HEK293 (cell line): Measurements from ENCODE around the gene PCMT1.

Experiments used
- CTCF ChIA-PET: fragments of 350-600 bp; formaldehyde crosslinking; extraction: SDS; loops from one replicate; lab custom pipeline; 2021; ENCODE audit warnings: antibody characterized with exemption; lab: Yijun Ruan, JAX
- POLR2A ChIA-PET: fragments of 300-600 bp; formaldehyde crosslinking; extraction: SDS; loops from one replicate; lab custom pipeline; 2020; ENCODE audit warnings: antibody characterized with exemption, inconsistent platforms; lab: Yijun Ruan, JAX
- H3K27ac ChIP-seq: fragments of 200-500 bp; sonication (Bioruptor generic); 2 replicates; pipeline ENCODE4 v1.5.1; 2014; ENCODE audit warnings: low read depth, low read length, control low read depth, inconsistent platforms; ENCODE audit errors: extremely low read depth
- H3K36me3 ChIP-seq, 2 experiments: fragments of 200-500 bp in 1 of 2; sonication (Bioruptor generic) in 1 of 2; 1 replicate in 1 of 2; 2 replicates in 1 of 2; pipeline ENCODE4 v1.5.1; 2014 to 2017; ENCODE audit warnings: inconsistent platforms in 2 of 2, low read length in 2 of 2; ENCODE audit not compliant: control insufficient read depth in 2 of 2, insufficient read depth in 1 of 2
- H3K4me1 ChIP-seq: fragments of 200-500 bp; sonication (Bioruptor generic); 2 replicates; pipeline ENCODE4 v1.5.1; 2014; ENCODE audit warnings: mild to moderate bottlenecking, low read length, inconsistent platforms; ENCODE audit not compliant: control insufficient read depth, insufficient read depth
- H3K4me3 ChIP-seq: 2 replicates; pipeline ENCODE4 v1.5.1; 2011; ENCODE audit warnings: low read depth, mild to moderate bottlenecking, control low read depth, low read length, moderate library complexity
- H3K9me3 ChIP-seq: fragments of 200-500 bp; sonication (Bioruptor generic); 2 replicates; pipeline ENCODE4 v1.5.1; 2014; ENCODE audit warnings: low read depth, low read length, inconsistent platforms; ENCODE audit not compliant: control insufficient read depth, insufficient read depth
- CTCF ChIP-seq: fragments of 450-650 bp; formaldehyde crosslinking; IDR thresholded peaks from 2 replicates; pipeline ENCODE4 v1.5.1; 2016; ENCODE audit warnings: missing biosample characterization, missing genetic modification characterization
- EGR2 ChIP-seq: fragments of 450-650 bp; formaldehyde crosslinking; IDR thresholded peaks from 2 replicates; pipeline ENCODE4 v1.5.1; 2016; ENCODE audit warnings: low read depth, missing biosample characterization, missing genetic modification characterization
- GLIS1 ChIP-seq: fragments of 450-650 bp; formaldehyde crosslinking; IDR thresholded peaks from 2 replicates; pipeline ENCODE4 v1.5.1; 2016; ENCODE audit warnings: missing biosample characterization, missing genetic modification characterization
- GLIS2 ChIP-seq: fragments of 450-650 bp; formaldehyde crosslinking; IDR thresholded peaks from 2 replicates; pipeline ENCODE4 v1.5.1; 2016; ENCODE audit warnings: missing biosample characterization, missing genetic modification characterization
- KLF16 ChIP-seq: fragments of 450-650 bp; formaldehyde crosslinking; IDR thresholded peaks from 2 replicates; pipeline ENCODE4 v1.5.1; 2017; ENCODE audit warnings: missing biosample characterization, missing genetic modification characterization
- PRDM1 ChIP-seq: fragments of 450-650 bp; formaldehyde crosslinking; IDR thresholded peaks from 2 replicates; pipeline ENCODE4; 2016; ENCODE audit warnings: missing biosample characterization, missing genetic modification characterization
- SETDB1 ChIP-seq: IDR thresholded peaks from one replicate; pipeline ENCODE4 v1.6.1; 2017; ENCODE audit warnings: mild to moderate bottlenecking, low read length, moderate library complexity, mixed read lengths; ENCODE audit not compliant: insufficient read length
- TSHZ1 ChIP-seq: fragments of 450-650 bp; formaldehyde crosslinking; IDR thresholded peaks from 2 replicates; pipeline ENCODE4 v1.5.1; 2016; ENCODE audit warnings: missing biosample characterization, missing genetic modification characterization, borderline replicate concordance
- ZNF121 ChIP-seq: fragments of 450-650 bp; formaldehyde crosslinking; IDR thresholded peaks from 2 replicates; pipeline ENCODE4 v1.5.1; 2016; ENCODE audit warnings: missing biosample characterization, missing genetic modification characterization
- ZNF19 ChIP-seq: fragments of 450-650 bp; formaldehyde crosslinking; IDR thresholded peaks from 2 replicates; pipeline ENCODE4; 2016; ENCODE audit warnings: missing biosample characterization, missing genetic modification characterization, low read depth
- ZNF211 ChIP-seq: fragments of 450-650 bp; formaldehyde crosslinking; IDR thresholded peaks from 2 replicates; pipeline ENCODE4 v1.5.1; 2016; ENCODE audit warnings: low read depth, missing biosample characterization, missing genetic modification characterization
- ZNF501 ChIP-seq: fragments of 450-650 bp; formaldehyde crosslinking; IDR thresholded peaks from 2 replicates; pipeline ENCODE4 v1.5.1; 2016; ENCODE audit warnings: missing biosample characterization, missing genetic modification characterization
- ZNF558 ChIP-seq: fragments of 450-650 bp; formaldehyde crosslinking; IDR thresholded peaks from 2 replicates; pipeline ENCODE4 v1.5.1; 2016; ENCODE audit warnings: missing biosample characterization, missing genetic modification characterization
- ZNF560 ChIP-seq: fragments of 450-650 bp; formaldehyde crosslinking; IDR thresholded peaks from 2 replicates; pipeline ENCODE4 v1.5.1; 2017; ENCODE audit warnings: missing biosample characterization, missing genetic modification characterization, borderline replicate concordance
- ZNF623 ChIP-seq: fragments of 450-650 bp; formaldehyde crosslinking; IDR thresholded peaks from 2 replicates; pipeline ENCODE4 v1.5.1; 2016; ENCODE audit warnings: missing biosample characterization, missing genetic modification characterization
- ZNF629 ChIP-seq: fragments of 450-650 bp; formaldehyde crosslinking; IDR thresholded peaks from 2 replicates; pipeline ENCODE4 v1.5.1; 2017; ENCODE audit warnings: missing biosample characterization, missing genetic modification characterization
- ZNF76 ChIP-seq: fragments of 450-650 bp; formaldehyde crosslinking; IDR thresholded peaks from 2 replicates; pipeline ENCODE4; 2016; ENCODE audit warnings: low read depth, missing biosample characterization, missing genetic modification characterization, borderline replicate concordance
- ZNF785 ChIP-seq: fragments of 450-650 bp; formaldehyde crosslinking; IDR thresholded peaks from 2 replicates; pipeline ENCODE4 v1.5.1; 2016; ENCODE audit warnings: missing biosample characterization, missing genetic modification characterization
- ZNF843 ChIP-seq: fragments of 450-650 bp; formaldehyde crosslinking; IDR thresholded peaks from 2 replicates; pipeline ENCODE4 v1.5.1; 2016; ENCODE audit warnings: missing biosample characterization, missing genetic modification characterization
- ZSCAN4 ChIP-seq: fragments of 450-650 bp; formaldehyde crosslinking; IDR thresholded peaks from 2 replicates; pipeline ENCODE4 v1.5.1; 2017; ENCODE audit warnings: missing biosample characterization, missing genetic modification characterization
- TF ChIP-seq, protein P1 (sequence below): fragments of 450-650 bp; formaldehyde crosslinking; IDR thresholded peaks from 2 replicates; pipeline ENCODE4 v1.5.1; 2017; ENCODE audit warnings: missing biosample characterization, missing genetic modification characterization
- TF ChIP-seq, protein P2 (sequence below): sonication (generic); formaldehyde crosslinking; IDR thresholded peaks from 2 replicates; pipeline ENCODE4 v1.8.1; 2022; ENCODE audit warnings: mild to moderate bottlenecking, moderate library complexity, missing genetic modification reagents
- TF ChIP-seq, protein P3 (sequence below): fragments of 450-650 bp; formaldehyde crosslinking; IDR thresholded peaks from 2 replicates; pipeline ENCODE4; 2016; ENCODE audit warnings: missing biosample characterization, missing genetic modification characterization
- TF ChIP-seq, protein P4 (sequence below): fragments of 450-650 bp; formaldehyde crosslinking; IDR thresholded peaks from 2 replicates; pipeline ENCODE4 v1.5.1; 2016; ENCODE audit warnings: missing biosample characterization, missing genetic modification characterization

Gene PCMT1

GRCh38 chr6:149717588-149718458, 31.7 kb upstream of the PCMT1 start, which contains the start of gene LATS1:
Gene LATS1, minus strand, starts transcription at chr6:149718101. Its CDS starts 15,975 bp downstream, at chr6:149702126.
- H3K36me3 ChIP-seq = peaks cover 7 to 13% of the 10 kb centered on the region in 2 experiments; a peak in 2 of 3 replicates
- H3K4me1 ChIP-seq = no peaks in the 10 kb centered on the region
- POLR2A ChIA-PET = interaction anchor here (0.5 to 2.8 kb wide), 24 partner anchors 8 to 1148 kb away, joined by 3 to 35 read pairs (median 4); partner anchors contain the start of genes GINM1, KATNA1, LRP11 and MTHFD1L
- H3K4me3 ChIP-seq = peak within 1 kb of the TSS; percentile 98
- no peaks in the 10 kb centered on the region for H3K9me3 ChIP-seq
- CTCF ChIA-PET = interaction anchor here (0.7 to 1.5 kb wide), 5 partner anchors 19 to 153 kb away, joined by 4 to 7 read pairs (median 4); partner anchors contain the start of gene NUP43
- peak within 1 kb of the TSS; percentile 92 for H3K27ac ChIP-seq
- TF ChIP-seq CTCF (tag by site-specific recombination) (peak; percentile 35; the same call in 1 of the 2 replicates), ZNF843 (tag by site-specific recombination) (peak; percentile 55), TSHZ1 (tag by site-specific recombination) (no peak; the same call in 1 of the 2 replicates), KLF16 (tag by site-specific recombination) (peak; percentile 90), ZNF76 (tag by site-specific recombination) (peak; percentile 92), ZNF211 (no peak), ZNF19 (no peak), ZNF558 (tag by site-specific recombination) (no peak), SETDB1 (no peak), EGR2 (peak; percentile 48; the same call in 1 of the 2 replicates), ZSCAN4 (peak; percentile 17; the same call in 1 of the 2 replicates), ZNF629 (tag by site-specific recombination) (peak; percentile 61), GLIS2 (tag by site-specific recombination) (peak; percentile 50; the same call in 1 of the 2 replicates), ZNF560 (tag by site-specific recombination) (0 out of 2 replicates have a peak, but pooled peaks have one; percentile 34), ZNF501 (tag by site-specific recombination) (peak; percentile 92), PRDM1 (no peak), GLIS1 (tag by site-specific recombination) (0 out of 2 replicates have a peak, but pooled peaks have one; percentile 8), ZNF785 (tag by site-specific recombination) (peak; percentile 73; the same call in 1 of the 2 replicates), ZNF623 (tag by site-specific recombination) (0 out of 2 replicates have a peak, but pooled peaks have one; percentile 10), ZNF121 (tag by site-specific recombination) (peak; percentile 74; the same call in 1 of the 2 replicates)
- TF ChIP-seq, protein P1, sequence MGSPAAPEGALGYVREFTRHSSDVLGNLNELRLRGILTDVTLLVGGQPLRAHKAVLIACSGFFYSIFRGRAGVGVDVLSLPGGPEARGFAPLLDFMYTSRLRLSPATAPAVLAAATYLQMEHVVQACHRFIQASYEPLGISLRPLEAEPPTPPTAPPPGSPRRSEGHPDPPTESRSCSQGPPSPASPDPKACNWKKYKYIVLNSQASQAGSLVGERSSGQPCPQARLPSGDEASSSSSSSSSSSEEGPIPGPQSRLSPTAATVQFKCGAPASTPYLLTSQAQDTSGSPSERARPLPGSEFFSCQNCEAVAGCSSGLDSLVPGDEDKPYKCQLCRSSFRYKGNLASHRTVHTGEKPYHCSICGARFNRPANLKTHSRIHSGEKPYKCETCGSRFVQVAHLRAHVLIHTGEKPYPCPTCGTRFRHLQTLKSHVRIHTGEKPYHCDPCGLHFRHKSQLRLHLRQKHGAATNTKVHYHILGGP (tag by site-specific recombination) = no peak
- TF ChIP-seq, protein P2, sequence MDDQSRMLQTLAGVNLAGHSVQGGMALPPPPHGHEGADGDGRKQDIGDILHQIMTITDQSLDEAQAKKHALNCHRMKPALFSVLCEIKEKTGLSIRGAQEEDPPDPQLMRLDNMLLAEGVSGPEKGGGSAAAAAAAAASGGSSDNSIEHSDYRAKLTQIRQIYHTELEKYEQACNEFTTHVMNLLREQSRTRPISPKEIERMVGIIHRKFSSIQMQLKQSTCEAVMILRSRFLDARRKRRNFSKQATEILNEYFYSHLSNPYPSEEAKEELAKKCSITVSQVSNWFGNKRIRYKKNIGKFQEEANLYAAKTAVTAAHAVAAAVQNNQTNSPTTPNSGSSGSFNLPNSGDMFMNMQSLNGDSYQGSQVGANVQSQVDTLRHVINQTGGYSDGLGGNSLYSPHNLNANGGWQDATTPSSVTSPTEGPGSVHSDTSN (CRISPR knock-in tag) = peak; percentile 91
- TF ChIP-seq, protein P3, sequence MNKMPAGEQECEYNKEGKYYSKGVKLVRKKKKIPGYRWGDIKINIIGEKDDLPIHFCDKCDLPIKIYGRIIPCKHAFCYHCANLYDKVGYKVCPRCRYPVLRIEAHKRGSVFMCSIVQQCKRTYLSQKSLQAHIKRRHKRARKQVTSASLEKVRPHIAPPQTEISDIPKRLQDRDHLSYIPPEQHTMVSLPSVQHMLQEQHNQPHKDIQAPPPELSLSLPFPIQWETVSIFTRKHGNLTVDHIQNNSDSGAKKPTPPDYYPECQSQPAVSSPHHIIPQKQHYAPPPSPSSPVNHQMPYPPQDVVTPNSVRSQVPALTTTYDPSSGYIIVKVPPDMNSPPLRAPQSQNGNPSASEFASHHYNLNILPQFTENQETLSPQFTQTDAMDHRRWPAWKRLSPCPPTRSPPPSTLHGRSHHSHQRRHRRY (tag by site-specific recombination) = peak; percentile 23; the same call in 1 of the 2 replicates
- TF ChIP-seq, protein P4, sequence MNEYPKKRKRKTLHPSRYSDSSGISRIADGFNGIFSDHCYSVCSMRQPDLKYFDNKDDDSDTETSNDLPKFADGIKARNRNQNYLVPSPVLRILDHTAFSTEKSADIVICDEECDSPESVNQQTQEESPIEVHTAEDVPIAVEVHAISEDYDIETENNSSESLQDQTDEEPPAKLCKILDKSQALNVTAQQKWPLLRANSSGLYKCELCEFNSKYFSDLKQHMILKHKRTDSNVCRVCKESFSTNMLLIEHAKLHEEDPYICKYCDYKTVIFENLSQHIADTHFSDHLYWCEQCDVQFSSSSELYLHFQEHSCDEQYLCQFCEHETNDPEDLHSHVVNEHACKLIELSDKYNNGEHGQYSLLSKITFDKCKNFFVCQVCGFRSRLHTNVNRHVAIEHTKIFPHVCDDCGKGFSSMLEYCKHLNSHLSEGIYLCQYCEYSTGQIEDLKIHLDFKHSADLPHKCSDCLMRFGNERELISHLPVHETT (tag by site-specific recombination) = peak; percentile 34; the same call in 1 of the 2 replicates
